PC-9 (cell line): ENCODE results near the gene GTF2H3. TPM values are rescaled to one million over a fixed set of nuclear protein-coding genes. Genes with fewer than 3 reads are reported as not detected.
"Not testable (repeated sequence)": the region's sequence is repeated elsewhere in the genome, so short reads cannot be mapped to it uniquely, and the experiment has no call there.

Experiments used
- BruUV-seq: library from RNA; stranded (reverse); fragments of 400-500 nt; replicated peaks from 2 replicates; lab custom pipeline; 2021; lab: Mats Ljungman, UMichigan
- CTCF ChIA-PET: fragments of 300-600 bp; sonication (Branson Sonifier 250); formaldehyde crosslinking; loops from one replicate; lab custom pipeline; 2022; ENCODE audit warnings: antibody characterized with exemption; lab: Charles Lee
- POLR2A ChIA-PET: fragments of 300-600 bp; sonication (Branson Sonifier 250); formaldehyde crosslinking; loops from one replicate; lab custom pipeline; 2022; ENCODE audit warnings: antibody characterized with exemption; ENCODE audit not compliant: unreplicated experiment; lab: Charles Lee
- DNase-seq, 2 experiments: peaks; one replicate each; pipeline versions ENCODE4 v3.0.0 to v3.0.0-alpha.2; 2015 to 2022; ENCODE audit warnings: mixed read lengths in 1 of 2
- H2AFZ ChIP-seq: fragments of 200-600 bp; sonication (generic); 2 replicates; pipeline ENCODE4 v1.8.1; 2017; ENCODE audit warnings: antibody characterized with exemption
- H3F3A ChIP-seq: fragments of 200-600 bp; sonication (generic); 2 replicates; pipeline ENCODE4 v1.8.1; 2017; ENCODE audit warnings: antibody characterized with exemption, mild to moderate bottlenecking, low read depth; ENCODE audit not compliant: insufficient read depth
- H3K27ac ChIP-seq: fragments of 200-600 bp; sonication (generic); 2 replicates; pipeline ENCODE4 v1.6.1; 2016; ENCODE audit warnings: mixed run types
- H3K27me3 ChIP-seq: fragments of 200-600 bp; sonication (generic); 2 replicates; pipeline ENCODE4 v1.6.1; 2016; ENCODE audit warnings: low read depth, mixed run types; ENCODE audit not compliant: insufficient read depth
- H3K36me3 ChIP-seq: fragments of 200-600 bp; sonication (generic); 2 replicates; pipeline ENCODE4 v1.6.1; 2016; ENCODE audit warnings: low read depth, mixed run types
- H3K4me1 ChIP-seq: fragments of 200-600 bp; sonication (generic); replicated peaks from 2 replicates; pipeline ENCODE4 v1.6.1; 2016; ENCODE audit warnings: mixed run types; ENCODE audit not compliant: insufficient read depth
- H3K4me2 ChIP-seq: fragments of 200-600 bp; sonication (generic); 2 replicates; pipeline ENCODE4 v1.6.1; 2017; ENCODE audit warnings: mixed run types
- H3K4me3 ChIP-seq: fragments of 200-600 bp; sonication (generic); 2 replicates; pipeline ENCODE4 v1.6.1; 2016; ENCODE audit warnings: mixed run types
- H3K79me2 ChIP-seq: fragments of 200-600 bp; sonication (generic); 2 replicates; pipeline ENCODE4 v1.6.1; 2017; ENCODE audit warnings: low read depth, mixed run types
- H3K9me2 ChIP-seq: fragments of 200-600 bp; sonication (generic); 2 replicates; pipeline ENCODE4 v1.8.1; 2017; ENCODE audit warnings: mild to moderate bottlenecking; ENCODE audit not compliant: insufficient read depth
- H3K9me3 ChIP-seq: fragments of 200-600 bp; sonication (generic); 2 replicates; pipeline ENCODE4 v1.8.1; 2016; ENCODE audit warnings: low read depth; ENCODE audit not compliant: insufficient read depth
- H4K20me1 ChIP-seq: fragments of 200-600 bp; sonication (generic); 2 replicates; pipeline ENCODE4 v1.8.1; 2017; ENCODE audit not compliant: insufficient read depth
- EZH2 ChIP-seq: fragments of 200-600 bp; sonication (generic); IDR thresholded peaks from 2 replicates; pipeline ENCODE4 v1.8.0; 2017; ENCODE audit warnings: antibody characterized with exemption, low read depth
- intact Hi-C: fragments of 100-400 bp; cut with micrococcal nuclease; formaldehyde crosslinking; loops from one replicate; pipeline ENCODE4 v1.10.0; 2022; ENCODE audit not compliant: unreplicated experiment
- total RNA-seq: library from RNA; stranded (reverse); gene quantifications from 2 replicates; pipeline ENCODE4 v1.2.3, GENCODE V29; 2021
- TF ChIP-seq, protein P1 (sequence below): fragments of 200-600 bp; sonication (generic); conservative IDR thresholded peaks from 2 replicates; pipeline ENCODE4 v1.6.1; 2017; ENCODE audit warnings: mixed run types, antibody characterized with exemption, mild to moderate bottlenecking, moderate library complexity

The GTF2H3 gene
- total RNA-seq, 1 experiment from 2014 or later: 42.9 TPM

DNA sequence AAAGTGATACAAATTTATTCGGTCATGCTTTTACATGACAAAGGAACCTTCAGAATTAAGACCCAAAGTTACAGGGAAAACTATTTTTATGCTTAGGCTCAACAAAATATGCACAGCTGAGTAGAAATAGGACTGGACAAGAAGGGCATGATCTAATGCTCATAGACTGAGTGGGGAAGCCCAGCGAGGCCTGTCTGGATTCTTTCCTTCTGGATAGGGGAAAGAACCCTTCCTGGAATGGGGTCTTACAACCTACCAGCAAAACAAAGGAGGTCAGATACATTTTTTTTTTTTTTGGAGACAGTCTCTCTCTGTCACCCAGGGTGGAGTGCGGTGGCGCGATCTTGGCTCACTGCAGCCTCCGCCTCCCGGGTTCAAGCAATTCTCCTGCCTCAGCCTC, 33.9 kb upstream of the GTF2H3 start:
- Histone ChIP-seq H2AFZ (no peak overlapping the region), H3K27ac (no peak overlapping the region), H3K27me3 (no peaks in the 10 kb centered on the region), H3K9me3 (no peaks in the 10 kb centered on the region), H3F3A (peaks cover 42% of the 10 kb centered on the region), H3K79me2 (peaks cover 35% of the 10 kb centered on the region), H3K4me2 (no peak overlapping the region), H3K4me1 (peaks cover 17% of the 10 kb centered on the region; the same call in 1 of the 2 replicates), H3K36me3 (peaks cover 23% of the 10 kb centered on the region), H4K20me1 (peaks cover 21% of the 10 kb centered on the region), H3K4me3 (no peak overlapping the region), H3K9me2 (no peaks in the 10 kb centered on the region)
- ChIA-PET POLR2A (no interaction called here), CTCF (no interaction called here)
- TF ChIP-seq, protein P1, sequence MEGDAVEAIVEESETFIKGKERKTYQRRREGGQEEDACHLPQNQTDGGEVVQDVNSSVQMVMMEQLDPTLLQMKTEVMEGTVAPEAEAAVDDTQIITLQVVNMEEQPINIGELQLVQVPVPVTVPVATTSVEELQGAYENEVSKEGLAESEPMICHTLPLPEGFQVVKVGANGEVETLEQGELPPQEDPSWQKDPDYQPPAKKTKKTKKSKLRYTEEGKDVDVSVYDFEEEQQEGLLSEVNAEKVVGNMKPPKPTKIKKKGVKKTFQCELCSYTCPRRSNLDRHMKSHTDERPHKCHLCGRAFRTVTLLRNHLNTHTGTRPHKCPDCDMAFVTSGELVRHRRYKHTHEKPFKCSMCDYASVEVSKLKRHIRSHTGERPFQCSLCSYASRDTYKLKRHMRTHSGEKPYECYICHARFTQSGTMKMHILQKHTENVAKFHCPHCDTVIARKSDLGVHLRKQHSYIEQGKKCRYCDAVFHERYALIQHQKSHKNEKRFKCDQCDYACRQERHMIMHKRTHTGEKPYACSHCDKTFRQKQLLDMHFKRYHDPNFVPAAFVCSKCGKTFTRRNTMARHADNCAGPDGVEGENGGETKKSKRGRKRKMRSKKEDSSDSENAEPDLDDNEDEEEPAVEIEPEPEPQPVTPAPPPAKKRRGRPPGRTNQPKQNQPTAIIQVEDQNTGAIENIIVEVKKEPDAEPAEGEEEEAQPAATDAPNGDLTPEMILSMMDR: no peak
- no peak for TF ChIP-seq EZH2
- BruUV-seq: no TSS peak
- no peak for DNase-seq
- intact Hi-C loops: loop anchor here (10.0 kb wide), 1 partner anchor 625 kb away; the partner anchor contains the start of gene OGFOD2

DNA sequence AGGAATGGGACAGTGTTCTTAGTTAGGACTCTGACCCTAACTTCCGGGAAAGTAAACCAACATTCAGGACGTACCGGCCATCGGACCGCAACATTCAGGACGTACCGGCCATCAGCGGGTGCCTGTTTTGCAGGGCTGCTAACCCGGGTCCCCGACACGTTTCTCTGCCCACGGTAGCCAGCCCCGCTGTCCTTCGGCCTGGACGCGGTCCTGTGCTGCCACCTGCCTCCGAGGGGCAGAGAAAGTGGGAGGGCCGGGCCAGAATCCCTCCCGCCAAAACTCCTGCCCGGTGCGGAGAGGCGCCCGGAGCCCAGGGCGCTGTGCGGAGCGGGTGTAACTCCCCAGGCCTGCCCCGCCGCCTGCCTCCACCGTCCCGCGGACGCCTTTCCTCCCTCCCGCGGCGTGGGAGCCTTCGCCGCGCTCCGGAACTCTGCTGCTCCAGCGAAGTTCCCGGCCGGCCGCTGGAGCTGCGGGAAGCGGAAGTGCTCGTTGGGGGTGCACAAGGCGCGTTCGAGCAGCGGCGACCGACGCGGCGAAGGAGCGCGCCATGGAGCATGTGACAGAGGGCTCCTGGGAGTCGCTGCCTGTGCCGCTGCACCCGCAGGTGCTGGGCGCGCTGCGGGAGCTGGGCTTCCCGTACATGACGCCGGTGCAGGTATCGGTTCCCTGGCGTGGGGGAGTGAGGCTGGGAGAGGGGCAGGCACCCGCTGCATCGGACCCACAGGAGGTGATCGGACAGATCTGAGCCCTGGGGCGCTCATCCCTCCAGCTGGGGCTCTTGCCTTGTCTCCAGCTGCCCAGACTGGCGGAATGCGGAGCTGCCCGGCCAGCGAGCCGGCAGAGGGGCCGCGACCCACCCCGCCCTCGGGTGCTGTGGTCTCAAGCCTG, 31.8 kb upstream of the GTF2H3 start, which contains the start of gene DDX55:
DDX55 (plus strand) TSS at position 498 of the 888 bp plus-strand sequence; CDS start at position 548, 50 bp downstream.
- Histone ChIP-seq H4K20me1 (peaks cover 4% of the 10 kb centered on the region; the same call in 1 of the 2 replicates), H3K4me3 (peak within 1 kb of the TSS; percentile 97), H3K36me3 (peaks cover 17% of the 10 kb centered on the region), H2AFZ (peak within 1 kb of the TSS; percentile 95), H3K27me3 (no peaks in the 10 kb centered on the region), H3K79me2 (peaks cover 38% of the 10 kb centered on the region), H3K4me1 (0 out of 2 replicates have a peak, but pooled peaks cover 5% of the 10 kb centered on the region), H3F3A (peaks cover 30% of the 10 kb centered on the region), H3K9me2 (no peaks in the 10 kb centered on the region), H3K4me2 (peak within 1 kb of the TSS; percentile 93), H3K27ac (peak within 1 kb of the TSS; percentile 45), H3K9me3 (no peaks in the 10 kb centered on the region)
- BruUV-seq: no TSS peak
- CTCF ChIA-PET: no interaction called here
- POLR2A ChIA-PET: interaction anchor here (0.7 to 0.9 kb wide), 3 partner anchors 83 to 1213 kb away, joined by 4 to 13 read pairs (median 5); no protein-coding TSS in a partner anchor
- DNase-seq: peak; percentile 63 to 79
- TF ChIP-seq, protein P1: peak; percentile 61
- TF ChIP-seq EZH2: no peak
- intact Hi-C loops: loop anchor here (10.0 kb wide), 1 partner anchor 627 kb away; the partner anchor contains the start of gene OGFOD2

DNA sequence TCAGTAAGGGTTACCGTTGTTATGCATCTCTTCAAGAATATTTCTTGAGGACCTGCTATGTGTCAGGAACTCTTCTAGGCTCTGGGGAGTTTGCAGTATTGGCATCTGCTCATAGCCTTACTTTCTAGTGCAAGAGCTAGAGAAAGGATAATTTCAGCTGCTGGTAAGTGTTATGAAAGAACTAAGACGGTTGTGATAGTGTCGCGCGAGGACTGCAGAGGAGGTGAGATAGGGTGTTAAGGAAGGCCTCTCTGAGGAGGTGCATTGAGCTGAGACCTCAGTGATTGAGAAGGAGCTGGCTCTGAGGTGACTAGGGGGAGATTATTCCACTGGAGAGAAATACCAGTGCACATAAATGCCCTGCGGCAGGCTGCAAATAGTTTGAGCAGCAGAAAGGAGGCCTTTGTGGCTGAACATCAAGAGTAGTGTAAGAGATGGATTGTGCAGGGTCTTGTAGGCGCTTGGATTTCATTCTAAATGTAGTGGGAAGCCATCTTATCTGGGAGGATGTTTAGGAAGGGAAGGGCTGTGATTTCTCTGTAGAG, 30.9 kb upstream of the GTF2H3 start:
- BruUV-seq: TSS peak; percentile 26

DNA sequence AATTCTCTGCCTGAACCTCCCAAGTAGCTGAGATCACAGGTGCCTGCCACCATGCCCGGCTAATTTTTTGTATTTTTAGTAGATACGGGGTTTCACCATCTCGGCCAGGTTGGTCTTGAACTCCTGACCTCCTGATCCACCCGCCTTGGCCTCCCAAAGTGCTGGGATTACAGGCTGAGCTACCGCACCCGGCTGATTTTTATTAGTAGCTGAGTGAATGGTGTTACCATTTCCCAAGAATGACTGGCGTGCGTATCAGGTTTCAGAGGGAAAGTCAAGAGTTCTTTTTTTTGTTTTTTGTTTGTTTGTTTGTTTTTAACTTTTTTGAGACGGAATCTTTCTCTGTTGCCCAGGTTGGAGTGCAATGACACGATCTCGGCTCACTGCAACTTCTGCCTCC, 30.1 kb upstream of the GTF2H3 start:
- intact Hi-C loops: loop anchor here (10.0 kb wide), 1 partner anchor 629 kb away; the partner anchor contains the start of gene OGFOD2
- CTCF ChIA-PET: interaction anchor here (0.6 kb wide), 1 partner anchor 1213 kb away, joined by 3 read pairs; no protein-coding TSS in a partner anchor
- H4K20me1 ChIP-seq, H3K27me3 ChIP-seq, POLR2A ChIA-PET, H3K4me1 ChIP-seq, H3K9me2 ChIP-seq, H3K9me3 ChIP-seq, H3K27ac ChIP-seq, H2AFZ ChIP-seq, H3K4me3 ChIP-seq, DNase-seq, BruUV-seq: not testable (repeated sequence)
- Histone ChIP-seq H3K4me2 (peak overlapping the region; percentile 93; the same call in 1 of the 2 replicates), H3F3A (peaks cover 14% of the 10 kb centered on the region; the same call in 1 of the 2 replicates), H3K79me2 (peaks cover 38% of the 10 kb centered on the region), H3K36me3 (peaks cover 12% of the 10 kb centered on the region)

More for the DNA sequence above, 30.9 kb upstream of the GTF2H3 start:
- Histone ChIP-seq H3K36me3 (peaks cover 17% of the 10 kb centered on the region), H3K27me3 (no peaks in the 10 kb centered on the region), H3K4me3 (peak overlapping the region; percentile 97), H3K4me1 (0 out of 2 replicates have a peak, but pooled peaks cover 5% of the 10 kb centered on the region), H3K9me2 (no peaks in the 10 kb centered on the region), H4K20me1 (peaks cover 4% of the 10 kb centered on the region; the same call in 1 of the 2 replicates), H2AFZ (peak overlapping the region; percentile 95), H3K4me2 (peak overlapping the region; percentile 93), H3F3A (peaks cover 22% of the 10 kb centered on the region), H3K9me3 (no peaks in the 10 kb centered on the region), H3K79me2 (peaks cover 38% of the 10 kb centered on the region), H3K27ac (no peak overlapping the region)
- POLR2A ChIA-PET: interaction anchor here (0.6 to 0.7 kb wide), 3 partner anchors 11 to 1212 kb away, joined by 4 to 6 read pairs (median 5); no protein-coding TSS in a partner anchor
- CTCF ChIA-PET: no interaction called here
- TF ChIP-seq, protein P1: no peak
- no peak for TF ChIP-seq EZH2
- no peak for DNase-seq
- intact Hi-C loops: loop anchor here (10.0 kb wide), 1 partner anchor 628 kb away; the partner anchor contains the start of gene OGFOD2
